Activated naive CD8-positive, alpha-beta T cell (primary cell): ENCODE data around the gene SUPT3H.
A peak's percentile ranks its signal among the peaks of the same experiment; 100 is the strongest.

Experiments
- H3K27ac Mint-ChIP-seq: one replicate; pipeline ENCODE4 v1.8.0; 2021; ENCODE audit warnings: mixed read lengths
- H3K27me3 Mint-ChIP-seq: one replicate; pipeline ENCODE4 v1.8.0; 2021; ENCODE audit warnings: mixed read lengths
- H3K36me3 Mint-ChIP-seq: one replicate; pipeline ENCODE4 v1.8.0; 2021; ENCODE audit warnings: mixed read lengths
- H3K4me1 Mint-ChIP-seq: one replicate; pipeline ENCODE4 v1.8.0; 2021; ENCODE audit warnings: low read depth, mixed read lengths
- H3K4me3 Mint-ChIP-seq: one replicate; pipeline ENCODE4 v1.8.0; 2021; ENCODE audit warnings: mild to moderate bottlenecking, mixed read lengths
- H3K9me3 Mint-ChIP-seq: one replicate; pipeline ENCODE4 v1.8.0; 2021; ENCODE audit warnings: low read depth, mixed read lengths

SUPT3H gene

DNA sequence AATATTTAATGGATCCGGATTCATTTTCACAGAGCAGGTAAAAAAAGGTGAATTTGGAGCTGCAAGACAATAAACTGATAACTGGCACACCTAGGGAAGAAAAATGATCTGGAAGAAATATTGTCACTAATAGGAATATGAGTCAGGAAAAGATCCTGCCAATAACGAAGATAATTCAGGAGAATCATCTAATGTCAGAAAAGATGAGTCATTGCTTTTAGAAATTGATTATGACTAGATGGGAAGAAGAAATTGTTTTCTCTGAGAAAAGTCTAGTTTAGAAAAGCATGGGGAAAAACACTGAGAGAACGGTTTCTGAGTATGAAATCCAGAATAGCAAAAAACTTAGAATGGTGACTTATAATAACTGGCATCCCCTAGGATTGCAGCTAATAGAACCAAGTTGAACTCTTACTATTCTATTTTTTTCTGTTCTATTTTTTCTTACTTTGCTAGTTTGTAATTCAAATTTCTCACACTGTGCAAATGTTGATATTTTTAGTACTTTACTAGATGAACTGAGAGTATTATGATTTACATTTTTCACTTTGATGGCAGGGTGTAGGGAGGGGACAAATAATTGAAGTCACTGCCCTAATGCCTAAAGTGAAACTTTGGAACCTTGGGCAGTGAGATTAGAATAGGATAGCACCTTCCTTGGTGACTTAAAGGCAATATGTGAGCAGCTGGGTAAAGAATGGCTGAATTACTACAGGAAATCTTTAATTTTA lies 38.2 kb upstream of the SUPT3H start:
- Mint-ChIP-seq H3K27me3 (no peaks in the 10 kb centered on the region), H3K4me3 (no peak overlapping the region), H3K27ac (peak overlapping the region; percentile 37), H3K36me3 (no peaks in the 10 kb centered on the region), H3K9me3 (no peaks in the 10 kb centered on the region), H3K4me1 (peaks cover 34% of the 10 kb centered on the region)

DNA sequence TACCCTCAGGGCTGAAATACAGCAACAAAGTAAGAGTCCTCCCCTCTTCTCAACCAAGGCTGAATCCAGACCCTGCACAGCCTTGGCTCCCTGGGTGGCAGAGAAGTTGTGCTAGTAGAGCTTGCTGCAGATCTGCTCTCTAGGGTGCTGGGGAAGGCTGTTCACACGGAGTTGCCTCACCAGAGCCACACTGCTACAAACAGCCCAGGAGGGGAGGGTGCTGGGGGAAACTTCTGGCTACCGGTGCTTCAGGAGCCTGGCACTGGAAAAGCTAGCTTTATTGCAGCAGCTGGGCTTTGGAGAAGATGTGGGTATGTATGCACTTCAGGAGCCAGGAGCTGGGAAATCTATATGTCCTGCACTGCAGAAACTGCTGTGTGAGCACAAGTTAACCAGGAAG lies 37.6 kb upstream of the SUPT3H start:
- H3K36me3 Mint-ChIP-seq: no peaks in the 10 kb centered on the region
- H3K4me3 Mint-ChIP-seq: no peak overlapping the region
- H3K4me1 Mint-ChIP-seq: peaks cover 29% of the 10 kb centered on the region
- H3K27me3 Mint-ChIP-seq: no peaks in the 10 kb centered on the region
- H3K27ac Mint-ChIP-seq: no peak overlapping the region
- no peaks in the 10 kb centered on the region for H3K9me3 Mint-ChIP-seq

DNA sequence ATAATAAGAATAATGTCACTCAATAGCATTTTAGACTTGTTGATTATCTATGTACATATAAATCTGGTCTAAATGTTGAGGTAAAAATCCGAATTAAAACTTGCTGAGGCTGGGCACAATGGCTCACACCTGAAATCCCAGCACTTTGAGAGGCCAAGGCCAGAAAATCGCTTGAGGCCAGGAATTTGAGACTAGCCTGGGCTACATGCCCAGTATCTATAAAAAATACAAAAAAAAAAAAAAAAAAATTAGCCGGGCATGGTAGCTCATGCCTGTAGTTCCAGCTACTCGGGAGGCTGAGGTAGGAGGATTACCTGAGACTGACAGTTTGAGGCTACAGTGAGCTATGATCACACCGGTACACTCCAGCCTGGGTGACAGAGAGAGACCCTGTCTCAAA lies 34.2 kb upstream of the SUPT3H start:
- no peak overlapping the region for H3K4me3 Mint-ChIP-seq
- no peaks in the 10 kb centered on the region for H3K9me3 Mint-ChIP-seq
- H3K27me3 Mint-ChIP-seq: no peaks in the 10 kb centered on the region
- peaks cover 14% of the 10 kb centered on the region for H3K4me1 Mint-ChIP-seq
- peaks cover 5% of the 10 kb centered on the region for H3K36me3 Mint-ChIP-seq
- no peak overlapping the region for H3K27ac Mint-ChIP-seq

DNA sequence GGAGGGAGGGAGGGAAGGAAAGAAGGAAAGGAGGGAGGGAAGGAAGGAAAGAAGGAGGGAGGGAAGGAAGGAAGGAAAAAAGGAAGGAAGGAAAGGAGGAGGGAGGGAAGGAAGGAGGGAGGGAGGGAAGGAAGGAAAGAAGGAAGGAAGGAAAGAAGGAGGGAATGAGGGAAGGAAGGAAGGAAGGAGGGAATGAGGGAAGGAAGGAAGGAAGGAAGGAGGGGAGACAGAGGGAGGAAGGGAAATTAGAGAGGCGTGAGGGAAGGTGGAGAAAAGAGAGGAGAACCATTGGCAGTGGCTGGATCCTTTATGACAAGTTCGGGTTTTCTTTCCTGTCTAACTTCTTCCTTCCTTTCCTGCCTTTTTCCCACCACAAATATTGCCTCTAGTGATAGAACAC lies 22.3 kb upstream of the SUPT3H start:
- Mint-ChIP-seq H3K9me3 (no peaks in the 10 kb centered on the region), H3K4me1 (peaks cover 15% of the 10 kb centered on the region), H3K27me3 (no peaks in the 10 kb centered on the region), H3K4me3 (no peak overlapping the region), H3K27ac (no peak overlapping the region), H3K36me3 (peaks cover 7% of the 10 kb centered on the region)

DNA sequence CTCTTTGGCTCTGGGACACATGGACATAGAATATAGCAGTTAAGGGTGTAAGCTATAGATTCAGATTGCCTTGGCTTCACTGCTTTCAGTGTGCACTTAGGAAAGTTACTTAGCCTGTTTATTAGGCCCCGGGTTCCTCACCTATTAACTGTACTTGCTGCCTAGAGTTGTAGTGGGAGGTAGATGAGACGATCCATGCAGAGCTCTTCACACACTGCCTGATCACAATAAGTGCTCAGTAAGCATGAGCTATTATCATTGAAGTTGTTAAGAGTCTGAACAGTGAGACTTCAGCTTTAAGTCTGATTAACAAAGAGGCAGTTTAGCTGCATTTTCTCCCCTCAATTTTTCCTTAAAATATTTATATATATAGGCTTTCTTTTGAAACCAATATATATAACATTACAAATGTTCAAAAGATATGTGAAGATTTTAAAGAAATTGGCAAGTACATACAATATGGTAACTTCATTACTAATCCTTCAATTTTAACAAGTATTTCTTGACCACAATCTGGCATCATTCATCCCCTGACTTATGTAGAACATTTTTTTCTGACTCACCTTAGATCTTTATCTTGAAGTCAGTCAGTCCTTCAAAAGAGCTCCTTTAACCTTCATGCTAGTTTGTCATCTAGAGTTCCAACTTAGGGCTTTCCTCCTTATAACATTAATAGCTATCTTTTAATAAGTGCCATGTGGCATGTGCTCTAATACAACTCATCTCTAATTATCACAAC lies 20.5 kb upstream of the SUPT3H start:
- Mint-ChIP-seq H3K27ac (no peak overlapping the region), H3K9me3 (no peaks in the 10 kb centered on the region), H3K27me3 (no peaks in the 10 kb centered on the region), H3K36me3 (peaks cover 5% of the 10 kb centered on the region), H3K4me3 (no peak overlapping the region), H3K4me1 (peaks cover 15% of the 10 kb centered on the region)

DNA sequence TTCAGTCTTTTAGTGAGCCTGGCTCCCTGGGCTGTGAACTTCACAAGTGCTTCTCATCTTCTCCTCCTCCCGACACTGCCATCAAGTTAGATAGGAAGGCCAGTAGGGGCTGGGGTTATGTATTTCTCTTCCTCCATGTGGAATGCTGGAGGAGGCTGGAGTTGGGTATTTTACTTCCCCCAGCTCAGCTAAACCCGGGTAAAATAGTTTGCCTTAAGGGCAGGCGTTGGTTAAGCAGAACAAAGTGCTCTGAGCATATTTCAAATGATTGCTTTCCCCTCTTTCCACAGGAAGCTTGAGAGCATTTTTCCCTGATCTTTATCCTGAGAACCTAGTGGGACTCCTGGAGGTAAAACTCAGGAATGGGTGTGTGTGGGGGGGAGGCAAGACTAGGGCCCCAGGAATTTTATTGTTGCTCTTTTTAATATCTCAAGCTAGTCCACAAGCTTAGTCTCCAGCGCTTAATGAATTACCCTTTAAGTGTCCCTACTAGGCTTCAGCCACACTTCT lies 16.9 kb upstream of the SUPT3H start:
- Mint-ChIP-seq H3K27ac (no peak overlapping the region), H3K4me3 (no peak overlapping the region), H3K9me3 (peaks cover 3% of the 10 kb centered on the region), H3K36me3 (peaks cover 18% of the 10 kb centered on the region), H3K27me3 (no peaks in the 10 kb centered on the region), H3K4me1 (peaks cover 21% of the 10 kb centered on the region)

DNA sequence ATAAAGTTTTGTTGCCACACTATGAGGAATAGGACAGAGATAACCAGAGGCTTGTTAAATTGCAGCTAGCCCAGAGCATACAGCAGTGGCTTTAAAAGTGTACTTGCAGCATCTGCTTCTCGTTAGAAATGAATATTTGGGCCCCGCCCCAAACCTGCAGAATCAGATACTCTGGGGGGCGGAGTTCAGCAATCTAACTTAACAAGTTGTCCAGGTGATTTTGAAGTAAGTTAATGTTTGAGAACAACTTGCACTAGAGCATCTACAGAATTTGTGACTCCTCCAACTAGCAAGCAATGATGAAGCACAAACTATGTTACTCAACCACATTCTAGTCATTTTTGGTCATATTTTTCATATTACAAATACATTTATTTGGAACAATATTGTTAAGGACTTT lies 10.6 kb upstream of the SUPT3H start:
- no peak overlapping the region for H3K4me3 Mint-ChIP-seq
- H3K27me3 Mint-ChIP-seq: no peaks in the 10 kb centered on the region
- peaks cover 10% of the 10 kb centered on the region for H3K4me1 Mint-ChIP-seq
- H3K27ac Mint-ChIP-seq: no peak overlapping the region
- H3K9me3 Mint-ChIP-seq: peaks cover 3% of the 10 kb centered on the region
- peaks cover 18% of the 10 kb centered on the region for H3K36me3 Mint-ChIP-seq

DNA sequence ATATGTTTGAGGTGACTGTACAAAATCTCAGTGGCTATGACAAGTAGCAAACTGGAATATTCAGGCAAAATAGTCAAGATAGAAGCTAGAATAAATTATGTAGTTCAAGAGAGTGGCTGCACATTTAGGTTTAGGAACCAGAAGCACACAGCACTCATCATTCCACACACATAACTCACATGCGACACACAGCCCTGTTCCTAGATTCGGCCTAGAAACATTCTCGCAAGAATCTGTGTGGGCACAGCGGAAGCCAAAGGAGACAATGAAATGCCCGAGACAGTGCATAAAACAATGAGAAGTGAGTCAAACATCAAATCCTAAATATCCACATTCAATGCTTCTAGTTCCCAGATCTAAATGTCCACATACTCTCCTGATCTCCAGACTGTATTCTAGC lies 9.5 kb upstream of the SUPT3H start:
- H3K27ac Mint-ChIP-seq: no peak overlapping the region
- peaks cover 12% of the 10 kb centered on the region for H3K36me3 Mint-ChIP-seq
- no peak overlapping the region for H3K4me3 Mint-ChIP-seq
- no peaks in the 10 kb centered on the region for H3K27me3 Mint-ChIP-seq
- peaks cover 3% of the 10 kb centered on the region for H3K9me3 Mint-ChIP-seq
- H3K4me1 Mint-ChIP-seq: peaks cover 12% of the 10 kb centered on the region

DNA sequence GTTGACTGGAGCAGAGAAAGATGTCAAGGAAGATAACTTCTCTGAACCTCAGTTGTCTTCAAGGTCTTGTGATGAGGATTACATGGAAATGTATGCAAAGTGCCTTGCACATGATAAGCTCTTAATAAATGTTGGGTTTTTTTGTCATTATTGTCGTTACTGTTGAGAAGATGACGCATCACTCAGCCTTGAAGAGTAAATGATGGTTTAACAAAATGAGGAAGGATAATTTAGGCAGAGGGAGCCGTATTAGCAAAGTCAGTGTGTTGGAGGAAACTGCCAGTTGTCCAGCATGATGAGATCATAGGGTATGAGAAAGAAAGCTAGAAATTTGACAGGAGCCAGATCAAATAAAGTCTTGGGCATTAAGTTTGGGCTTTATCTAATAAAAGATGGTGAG lies 8.8 kb upstream of the SUPT3H start:
- Mint-ChIP-seq H3K9me3 (peaks cover 2% of the 10 kb centered on the region), H3K4me3 (no peak overlapping the region), H3K27ac (no peak overlapping the region), H3K4me1 (peaks cover 12% of the 10 kb centered on the region), H3K27me3 (no peaks in the 10 kb centered on the region), H3K36me3 (peaks cover 10% of the 10 kb centered on the region)

DNA sequence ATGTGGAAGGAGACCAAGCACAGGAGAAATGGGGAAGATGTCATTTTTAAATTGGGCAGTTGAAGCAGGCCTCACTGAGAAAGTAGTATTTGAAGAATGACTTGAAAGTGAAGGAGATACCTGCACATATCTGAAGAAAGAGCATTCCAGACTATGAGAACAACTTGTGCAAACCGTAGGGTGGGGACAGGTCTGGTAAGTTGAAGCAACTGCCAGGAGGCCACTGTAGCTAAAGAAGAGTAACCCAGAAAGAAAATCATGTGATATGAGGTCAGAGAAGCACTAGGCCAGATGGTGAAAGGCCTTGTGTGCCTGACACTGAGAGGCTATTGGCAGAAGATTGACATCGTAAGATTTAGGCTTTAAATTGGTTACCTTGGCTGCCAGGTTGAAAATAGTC lies 4.7 kb upstream of the SUPT3H start:
- no peak overlapping the region for H3K4me3 Mint-ChIP-seq
- peaks cover 2% of the 10 kb centered on the region for H3K36me3 Mint-ChIP-seq
- peaks cover 11% of the 10 kb centered on the region for H3K4me1 Mint-ChIP-seq
- no peak overlapping the region for H3K27ac Mint-ChIP-seq
- no peaks in the 10 kb centered on the region for H3K9me3 Mint-ChIP-seq
- no peaks in the 10 kb centered on the region for H3K27me3 Mint-ChIP-seq

DNA sequence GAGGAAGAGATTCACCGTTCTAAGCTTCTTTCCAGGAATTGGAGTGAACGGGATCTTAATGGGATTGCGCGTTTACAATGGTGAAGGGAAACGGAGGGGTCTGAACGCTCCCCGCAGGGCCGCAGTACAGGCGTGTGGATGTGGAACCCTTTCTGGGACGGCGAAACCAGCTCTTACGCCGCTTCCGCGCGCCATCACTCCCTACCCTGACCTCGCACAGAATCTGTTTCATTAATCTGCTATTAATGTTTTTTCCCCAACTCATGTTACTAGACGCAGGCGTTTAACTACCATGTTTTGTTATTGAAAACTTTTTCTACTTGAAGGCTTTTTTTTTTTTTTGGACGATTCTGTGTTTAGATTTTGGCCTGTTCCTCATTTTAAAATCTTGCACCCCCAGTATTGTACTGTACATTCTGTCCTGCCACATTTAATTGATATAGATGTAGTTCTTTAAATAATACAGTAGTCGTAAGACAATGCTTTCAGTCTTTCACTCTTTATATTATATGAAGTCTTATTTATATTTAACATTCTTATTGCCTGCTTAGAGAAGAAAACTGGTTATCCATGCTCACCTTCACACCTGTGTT lies 696 bp upstream of the SUPT3H start:
- no peaks in the 10 kb centered on the region for H3K36me3 Mint-ChIP-seq
- peak overlapping the region; percentile 96 for H3K27ac Mint-ChIP-seq
- no peaks in the 10 kb centered on the region for H3K9me3 Mint-ChIP-seq
- H3K4me3 Mint-ChIP-seq: peak overlapping the region; percentile 88
- peaks cover 31% of the 10 kb centered on the region for H3K4me1 Mint-ChIP-seq
- H3K27me3 Mint-ChIP-seq: no peaks in the 10 kb centered on the region

DNA sequence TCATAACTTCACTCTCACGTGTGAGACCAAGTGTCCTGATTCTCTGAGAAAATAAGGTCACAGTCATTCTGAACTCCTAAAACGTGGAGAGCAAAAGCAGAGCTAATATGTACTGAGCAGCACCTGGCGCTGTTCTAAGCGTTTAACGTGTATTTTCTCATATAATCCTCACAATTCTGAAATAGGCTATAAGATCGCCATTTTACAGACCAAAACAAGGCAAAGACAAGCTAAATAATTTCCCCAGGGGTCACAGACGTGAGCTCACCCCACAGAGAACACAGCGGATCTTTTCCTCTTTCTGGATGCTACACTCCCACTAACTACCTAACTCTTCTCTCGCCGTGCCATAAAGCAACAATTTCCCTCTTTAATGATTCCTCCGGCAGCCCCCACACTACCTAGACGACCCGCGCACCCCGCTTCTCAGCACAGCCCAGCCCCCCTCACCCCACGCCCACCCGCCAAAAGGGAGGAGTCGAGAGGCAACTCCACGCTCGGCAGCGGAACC lies 636 bp downstream of the SUPT3H start:
- H3K36me3 Mint-ChIP-seq: no peaks in the 10 kb centered on the region
- no peaks in the 10 kb centered on the region for H3K27me3 Mint-ChIP-seq
- peak overlapping the region; percentile 88 for H3K4me3 Mint-ChIP-seq
- H3K27ac Mint-ChIP-seq: peak overlapping the region; percentile 96
- H3K9me3 Mint-ChIP-seq: no peaks in the 10 kb centered on the region
- H3K4me1 Mint-ChIP-seq: peaks cover 35% of the 10 kb centered on the region

DNA sequence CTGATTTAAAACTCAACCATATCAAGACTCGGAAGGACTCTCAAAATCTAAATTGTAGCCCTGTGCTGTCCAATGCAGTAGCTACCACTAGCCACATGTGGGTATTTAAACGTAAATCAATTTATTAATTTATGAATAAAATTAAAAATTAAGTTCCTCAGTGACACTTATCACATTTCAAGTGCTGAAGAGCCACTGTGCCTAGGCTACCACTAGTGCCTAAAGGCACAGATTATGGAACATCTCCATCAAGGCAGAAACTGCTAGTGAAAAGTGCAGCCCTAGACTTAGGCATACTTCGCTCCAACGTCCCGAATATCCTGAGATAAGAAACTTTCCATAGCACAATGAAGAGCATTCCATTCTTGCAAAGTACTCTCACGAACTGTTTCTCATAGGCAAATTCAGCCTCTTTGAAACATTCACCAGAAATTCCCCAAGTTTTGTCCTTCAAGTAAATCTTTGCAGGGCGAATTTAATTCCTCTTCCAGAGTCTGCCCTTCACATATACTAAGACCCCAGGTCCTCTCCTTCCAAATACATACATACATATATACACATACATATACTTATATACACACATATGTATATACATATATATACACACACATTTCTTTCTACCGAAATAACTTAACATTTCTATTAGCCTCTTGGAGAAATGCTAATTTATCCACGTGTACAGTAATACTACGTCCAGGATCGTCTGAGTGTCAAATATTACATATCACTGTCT lies 1.3 kb downstream of the SUPT3H start:
- no peaks in the 10 kb centered on the region for H3K36me3 Mint-ChIP-seq
- peaks cover 41% of the 10 kb centered on the region for H3K4me1 Mint-ChIP-seq
- no peaks in the 10 kb centered on the region for H3K9me3 Mint-ChIP-seq
- no peaks in the 10 kb centered on the region for H3K27me3 Mint-ChIP-seq
- H3K27ac Mint-ChIP-seq: peak overlapping the region; percentile 96
- peak overlapping the region; percentile 88 for H3K4me3 Mint-ChIP-seq

DNA sequence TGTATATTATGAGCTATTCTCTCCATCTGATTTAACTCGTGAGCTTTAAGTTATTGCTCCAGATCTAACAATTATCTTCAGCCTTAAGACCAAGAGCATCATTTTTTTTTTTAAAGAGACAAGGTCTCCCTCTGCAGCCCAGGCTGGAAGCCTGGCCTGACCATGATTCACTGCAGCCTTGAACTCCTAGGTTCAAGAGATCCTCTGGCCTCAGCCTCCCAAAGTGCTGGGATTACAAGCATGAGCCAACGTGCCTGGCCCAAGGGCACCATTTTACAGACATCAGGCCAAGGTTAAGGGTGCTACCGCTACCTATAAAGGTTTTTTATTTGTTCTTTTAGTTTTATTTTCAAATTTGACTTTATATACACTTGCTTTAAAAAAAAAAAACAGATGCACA lies 2.3 kb downstream of the SUPT3H start:
- no peaks in the 10 kb centered on the region for H3K36me3 Mint-ChIP-seq
- no peaks in the 10 kb centered on the region for H3K9me3 Mint-ChIP-seq
- no peaks in the 10 kb centered on the region for H3K27me3 Mint-ChIP-seq
- H3K4me1 Mint-ChIP-seq: peaks cover 50% of the 10 kb centered on the region
- H3K4me3 Mint-ChIP-seq: peak overlapping the region; percentile 3
- peak overlapping the region; percentile 56 for H3K27ac Mint-ChIP-seq
